ENCODE measurements around the gene GLRA2. TPM values are rescaled to one million over a fixed set of nuclear protein-coding genes. Genes with fewer than 3 reads are reported as not detected.
"Not testable (repeated sequence)": the region's sequence is repeated elsewhere in the genome, so short reads cannot be mapped to it uniquely, and the experiment has no call there.

The GLRA2 gene
- total RNA-seq, 2 experiments from 2014 or later = not detected

- ATAC-seq (no peak), DNase-seq (no peak)
- H3K27me3 Mint-ChIP-seq (ENCODE audit: low read depth) = no peaks in the 10 kb centered on the region
- ChIA-PET POLR2A (no interaction called here), CTCF (no interaction called here)
- H3K4me3 Mint-ChIP-seq = no peak overlapping the region
- H3K9me3 Mint-ChIP-seq (ENCODE audit: insufficient read depth) = no peaks in the 10 kb centered on the region
- H3K4me1 Mint-ChIP-seq (ENCODE audit: low read depth) = no peaks in the 10 kb centered on the region
- H3K27ac Mint-ChIP-seq = no peak overlapping the region
- H3K36me3 Mint-ChIP-seq (ENCODE audit: low read depth) = no peaks in the 10 kb centered on the region
Measured at GRCh38 chrX:14673764-14674163, 144.4 kb downstream of the GLRA2 start.

DNA sequence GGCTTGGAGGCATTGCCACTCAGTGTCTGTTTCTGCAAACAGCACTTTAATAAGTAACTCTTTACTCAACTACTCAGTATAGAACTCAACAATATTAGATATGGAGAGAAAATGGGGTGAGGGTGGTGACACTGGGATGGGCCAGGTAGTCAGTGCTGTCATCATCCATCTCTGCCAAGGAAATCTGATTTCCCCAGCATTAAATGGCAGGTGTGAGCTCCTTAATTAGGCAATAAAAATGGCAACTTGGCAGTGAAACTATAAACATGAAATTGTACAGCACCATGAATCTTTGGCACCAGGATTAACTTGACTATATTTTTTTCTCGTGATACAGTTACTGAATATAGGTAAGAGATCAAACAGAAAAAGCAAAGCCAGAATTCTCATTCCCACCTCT, 146.2 kb downstream of the GLRA2 start:
- ATAC-seq (no peak), DNase-seq (no peak)
- Mint-ChIP-seq H3K9me3 (ENCODE audit: insufficient read depth) (no peaks in the 10 kb centered on the region), H3K4me1 (ENCODE audit: low read depth) (no peaks in the 10 kb centered on the region), H3K36me3 (ENCODE audit: low read depth) (no peaks in the 10 kb centered on the region), H3K4me3 (no peak overlapping the region), H3K27me3 (ENCODE audit: low read depth) (no peaks in the 10 kb centered on the region), H3K27ac (no peak overlapping the region)
- CTCF ChIA-PET = no interaction called here
- POLR2A ChIA-PET = no interaction called here

- Mint-ChIP-seq H3K27ac (no peak overlapping the region), H3K4me3 (no peak overlapping the region), H3K4me1 (ENCODE audit: low read depth) (no peaks in the 10 kb centered on the region), H3K36me3 (ENCODE audit: low read depth) (no peaks in the 10 kb centered on the region), H3K27me3 (ENCODE audit: low read depth) (no peaks in the 10 kb centered on the region), H3K9me3 (ENCODE audit: insufficient read depth) (no peaks in the 10 kb centered on the region)
- ChIA-PET CTCF (no interaction called here), POLR2A (no interaction called here)
- ATAC-seq (no peak), DNase-seq (no peak)
Measured at GRCh38 chrX:14676431-14676830, 147.1 kb downstream of the GLRA2 start.

GRCh38 chrX:14688331-14688730, 159.0 kb downstream of the GLRA2 start:
- H3K4me3 Mint-ChIP-seq; DNase-seq; H3K27ac Mint-ChIP-seq; H3K9me3 Mint-ChIP-seq (ENCODE audit: insufficient read depth); H3K4me1 Mint-ChIP-seq (ENCODE audit: low read depth); H3K36me3 Mint-ChIP-seq (ENCODE audit: low read depth); POLR2A ChIA-PET; H3K27me3 Mint-ChIP-seq (ENCODE audit: low read depth); ATAC-seq; CTCF ChIA-PET: not testable (repeated sequence)

- CTCF ChIA-PET = no interaction called here
- ATAC-seq = no peak
Measured at GRCh38 chrX:14690553-14690952, 161.2 kb downstream of the GLRA2 start.

GRCh38 chrX:14694611-14695010, 165.3 kb downstream of the GLRA2 start:
- H3K36me3 Mint-ChIP-seq (ENCODE audit: low read depth) = no peaks in the 10 kb centered on the region
- no peaks in the 10 kb centered on the region for H3K27me3 Mint-ChIP-seq (ENCODE audit: low read depth)
- ChIA-PET CTCF (no interaction called here), POLR2A (no interaction called here)
- H3K27ac Mint-ChIP-seq = no peak overlapping the region
- H3K4me1 Mint-ChIP-seq (ENCODE audit: low read depth) = no peaks in the 10 kb centered on the region
- H3K4me3 Mint-ChIP-seq = no peak overlapping the region
- DNase-seq = no peak
- no peaks in the 10 kb centered on the region for H3K9me3 Mint-ChIP-seq (ENCODE audit: insufficient read depth)
- no peak for ATAC-seq

More at GRCh38 chrX:14690553-14690952, 161.2 kb downstream of the GLRA2 start:
- Mint-ChIP-seq H3K9me3 (ENCODE audit: insufficient read depth) (no peaks in the 10 kb centered on the region), H3K4me3 (no peak overlapping the region), H3K27me3 (ENCODE audit: low read depth) (no peaks in the 10 kb centered on the region), H3K36me3 (ENCODE audit: low read depth) (no peaks in the 10 kb centered on the region), H3K27ac (no peak overlapping the region), H3K4me1 (ENCODE audit: low read depth) (no peaks in the 10 kb centered on the region)
- no peak for DNase-seq
- POLR2A ChIA-PET = interaction anchor here (0.7 kb wide), 1 partner anchor 28 kb away, joined by 3 read pairs; no protein-coding TSS in a partner anchor

DNA sequence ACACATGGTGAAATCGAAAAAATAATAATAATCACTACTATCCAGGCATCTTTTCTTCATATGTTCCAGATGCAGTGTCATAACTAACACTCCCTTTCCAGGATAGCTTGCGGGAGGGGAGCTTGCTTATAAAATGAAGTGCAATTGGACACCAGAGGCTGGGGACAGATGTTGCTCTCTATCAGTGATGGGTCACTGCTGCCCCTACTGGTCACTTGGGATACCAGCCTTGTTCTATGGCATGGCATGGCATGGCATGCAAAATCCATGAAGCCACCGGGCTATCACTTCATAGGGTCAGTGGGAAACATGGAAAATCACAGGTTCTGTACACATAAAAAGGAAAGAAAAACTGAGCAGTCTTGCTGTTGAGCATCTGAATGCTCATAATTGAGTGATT, 168.1 kb downstream of the GLRA2 start:
- Mint-ChIP-seq H3K27me3 (ENCODE audit: low read depth) (no peaks in the 10 kb centered on the region), H3K4me3 (no peak overlapping the region), H3K9me3 (ENCODE audit: insufficient read depth) (no peaks in the 10 kb centered on the region), H3K27ac (no peak overlapping the region), H3K4me1 (ENCODE audit: low read depth) (no peaks in the 10 kb centered on the region), H3K36me3 (ENCODE audit: low read depth) (no peaks in the 10 kb centered on the region)
- ChIA-PET CTCF (interaction anchor here (0.7 kb wide), 1 partner anchor 513 kb away, joined by 3 read pairs; no protein-coding TSS in a partner anchor), POLR2A (no interaction called here)
- no peak for ATAC-seq
- peak; percentile 20 for DNase-seq

GRCh38 chrX:14698790-14699189, 169.5 kb downstream of the GLRA2 start:
- no peaks in the 10 kb centered on the region for H3K27me3 Mint-ChIP-seq (ENCODE audit: low read depth)
- no peak for DNase-seq

GRCh38 chrX:14700982-14701381, 171.6 kb downstream of the GLRA2 start:
- Mint-ChIP-seq H3K27ac (no peak overlapping the region), H3K4me1 (ENCODE audit: low read depth) (no peaks in the 10 kb centered on the region), H3K36me3 (ENCODE audit: low read depth) (no peaks in the 10 kb centered on the region), H3K27me3 (ENCODE audit: low read depth) (no peaks in the 10 kb centered on the region), H3K4me3 (no peak overlapping the region), H3K9me3 (ENCODE audit: insufficient read depth) (no peaks in the 10 kb centered on the region)
- ATAC-seq (no peak), DNase-seq (no peak)
- ChIA-PET CTCF (no interaction called here), POLR2A (no interaction called here)

More at GRCh38 chrX:14698790-14699189, 169.5 kb downstream of the GLRA2 start:
- H3K36me3 Mint-ChIP-seq (ENCODE audit: low read depth) = no peaks in the 10 kb centered on the region
- no peak for ATAC-seq
- POLR2A ChIA-PET = no interaction called here
- CTCF ChIA-PET = no interaction called here
- no peaks in the 10 kb centered on the region for H3K9me3 Mint-ChIP-seq (ENCODE audit: insufficient read depth)
- no peak overlapping the region for H3K4me3 Mint-ChIP-seq
- H3K27ac Mint-ChIP-seq = no peak overlapping the region
- H3K4me1 Mint-ChIP-seq (ENCODE audit: low read depth) = no peaks in the 10 kb centered on the region

GRCh38 chrX:14702145-14702544, 172.8 kb downstream of the GLRA2 start:
- ChIA-PET POLR2A (no interaction called here), CTCF (no interaction called here)
- Mint-ChIP-seq H3K27ac (no peak overlapping the region), H3K4me3 (no peak overlapping the region), H3K27me3 (ENCODE audit: low read depth) (no peaks in the 10 kb centered on the region), H3K36me3 (ENCODE audit: low read depth) (no peaks in the 10 kb centered on the region), H3K4me1 (ENCODE audit: low read depth) (no peaks in the 10 kb centered on the region), H3K9me3 (ENCODE audit: insufficient read depth) (no peaks in the 10 kb centered on the region)
- DNase-seq (no peak), ATAC-seq (no peak)

- Mint-ChIP-seq H3K27ac (no peak overlapping the region), H3K9me3 (ENCODE audit: insufficient read depth) (no peaks in the 10 kb centered on the region), H3K4me3 (no peak overlapping the region), H3K4me1 (ENCODE audit: low read depth) (no peaks in the 10 kb centered on the region), H3K27me3 (ENCODE audit: low read depth) (no peaks in the 10 kb centered on the region), H3K36me3 (ENCODE audit: low read depth) (no peaks in the 10 kb centered on the region)
- POLR2A ChIA-PET = no interaction called here
- CTCF ChIA-PET = no interaction called here
- no peak for ATAC-seq
- DNase-seq = no peak
Measured at GRCh38 chrX:14712096-14712495, 182.8 kb downstream of the GLRA2 start.

GRCh38 chrX:14717949-14718348, 188.6 kb downstream of the GLRA2 start:
- no peaks in the 10 kb centered on the region for H3K4me1 Mint-ChIP-seq (ENCODE audit: low read depth)
- no peaks in the 10 kb centered on the region for H3K36me3 Mint-ChIP-seq (ENCODE audit: low read depth)
- no peaks in the 10 kb centered on the region for H3K9me3 Mint-ChIP-seq (ENCODE audit: insufficient read depth)
- DNase-seq (no peak), ATAC-seq (no peak)
- CTCF ChIA-PET = no interaction called here
- no peak overlapping the region for H3K27ac Mint-ChIP-seq
- POLR2A ChIA-PET = no interaction called here
- no peak overlapping the region for H3K4me3 Mint-ChIP-seq
- no peaks in the 10 kb centered on the region for H3K27me3 Mint-ChIP-seq (ENCODE audit: low read depth)

- ChIA-PET POLR2A (no interaction called here), CTCF (no interaction called here)
- H3K4me3 Mint-ChIP-seq = no peak overlapping the region
- ATAC-seq (no peak), DNase-seq (no peak)
- no peaks in the 10 kb centered on the region for H3K9me3 Mint-ChIP-seq (ENCODE audit: insufficient read depth)
- H3K27ac Mint-ChIP-seq = no peak overlapping the region
- H3K4me1 Mint-ChIP-seq (ENCODE audit: low read depth) = no peaks in the 10 kb centered on the region
- no peaks in the 10 kb centered on the region for H3K36me3 Mint-ChIP-seq (ENCODE audit: low read depth)
- no peaks in the 10 kb centered on the region for H3K27me3 Mint-ChIP-seq (ENCODE audit: low read depth)
Measured at GRCh38 chrX:14718403-14718802, 189.1 kb downstream of the GLRA2 start.

All from activated CD8-positive, alpha-beta T cell treated with anti-CD3 and anti-CD28 coated beads, Interleukin-2, amount 10 ng/mL, durations not matched to agents 7 days and 5 days (primary cell).